Measurements from ENCODE around the gene HPX.

HPX gene

GRCh38 chr11:6481012-6481923 is 40.5 kb upstream of the HPX start, which contains the start of the genes ARFIP2 and TIMM10B:
TSS of gene ARFIP2 (minus strand) at chr11:6481331. CDS start at chr11:6480421, 910 bp downstream.
TSS of gene TIMM10B (plus strand) at chr11:6481501. CDS start at chr11:6481517, 16 bp downstream.
- TF ChIP-seq TAF1 (IDR thresholded peaks at IDR 0.05; ENCODE audit: low read depth, low read length) (peak; percentile 85; the same call in 1 of the 2 replicates), POLR2A (IDR thresholded peaks at IDR 0.05; ENCODE audit: low read depth, low read length) (peak; percentile 93), POLR2AphosphoS5 (IDR thresholded peaks at IDR 0.05; ENCODE audit: low read depth, low read length) (peak; percentile 95), POU2F2 (IDR thresholded peaks at IDR 0.05; ENCODE audit: low read depth, low read length) (peak; percentile 50; the same call in 1 of the 2 replicates), SPI1 (IDR thresholded peaks at IDR 0.05; ENCODE audit: low read depth, low read length) (peak; percentile 63), PAX5 (IDR thresholded peaks at IDR 0.05; ENCODE audit: insufficient read depth, low read length, severe bottlenecking) (no peak)
- FAIRE-seq = peak; percentile 100
- peak; percentile 98 for DNase-seq (ENCODE audit: insufficient read length, low spot score)

GRCh38 chr11:6480299-6480914 is 39.6 kb upstream of the HPX start:
- FAIRE-seq (no peak), DNase-seq (ENCODE audit: insufficient read length, low spot score) (no peak)
- TF ChIP-seq POU2F2 (IDR thresholded peaks at IDR 0.05; ENCODE audit: low read depth, low read length) (no peak), POLR2AphosphoS5 (IDR thresholded peaks at IDR 0.05; ENCODE audit: low read depth, low read length) (no peak), POLR2A (IDR thresholded peaks at IDR 0.05; ENCODE audit: low read depth, low read length) (no peak), TAF1 (IDR thresholded peaks at IDR 0.05; ENCODE audit: low read depth, low read length) (no peak), SPI1 (IDR thresholded peaks at IDR 0.05; ENCODE audit: low read depth, low read length) (no peak), PAX5 (IDR thresholded peaks at IDR 0.05; ENCODE audit: insufficient read depth, low read length, severe bottlenecking) (no peak)

- FAIRE-seq = no peak
These were observed 35.8 kb upstream of the HPX start for GRCh38 chr11:6476571-6476970.

GRCh38 chr11:6475936-6476335 is 35.1 kb upstream of the HPX start:
- DNase-seq (ENCODE audit: insufficient read length, low spot score) (no peak), FAIRE-seq (no peak)
- TF ChIP-seq PAX5 (IDR thresholded peaks at IDR 0.05; ENCODE audit: insufficient read depth, low read length, severe bottlenecking) = no peak
- no peak for TF ChIP-seq SPI1 (IDR thresholded peaks at IDR 0.05; ENCODE audit: low read depth, low read length)
- TF ChIP-seq POU2F2 (IDR thresholded peaks at IDR 0.05; ENCODE audit: low read depth, low read length) = no peak
- no peak for TF ChIP-seq TAF1 (IDR thresholded peaks at IDR 0.05; ENCODE audit: low read depth, low read length)
- no peak for TF ChIP-seq POLR2A (IDR thresholded peaks at IDR 0.05; ENCODE audit: low read depth, low read length)
- no peak for TF ChIP-seq POLR2AphosphoS5 (IDR thresholded peaks at IDR 0.05; ENCODE audit: low read depth, low read length)

More at GRCh38 chr11:6476571-6476970, 35.8 kb upstream of the HPX start:
- DNase-seq (ENCODE audit: insufficient read length, low spot score) = no peak
- TF ChIP-seq POLR2AphosphoS5 (IDR thresholded peaks at IDR 0.05; ENCODE audit: low read depth, low read length) (no peak), SPI1 (IDR thresholded peaks at IDR 0.05; ENCODE audit: low read depth, low read length) (no peak), TAF1 (IDR thresholded peaks at IDR 0.05; ENCODE audit: low read depth, low read length) (no peak), POLR2A (IDR thresholded peaks at IDR 0.05; ENCODE audit: low read depth, low read length) (no peak), POU2F2 (IDR thresholded peaks at IDR 0.05; ENCODE audit: low read depth, low read length) (no peak), PAX5 (IDR thresholded peaks at IDR 0.05; ENCODE audit: insufficient read depth, low read length, severe bottlenecking) (no peak)

GRCh38 chr11:6474806-6475500 is 34.2 kb upstream of the HPX start:
- TF ChIP-seq POU2F2 (IDR thresholded peaks at IDR 0.05; ENCODE audit: low read depth, low read length) = no peak
- no peak; the same call in 1 of the 2 replicates for TF ChIP-seq POLR2A (IDR thresholded peaks at IDR 0.05; ENCODE audit: low read depth, low read length)
- no peak for TF ChIP-seq SPI1 (IDR thresholded peaks at IDR 0.05; ENCODE audit: low read depth, low read length)
- TF ChIP-seq PAX5 (IDR thresholded peaks at IDR 0.05; ENCODE audit: insufficient read depth, low read length, severe bottlenecking) = no peak
- DNase-seq (ENCODE audit: insufficient read length, low spot score) (no peak), FAIRE-seq (no peak)

GRCh38 chr11:6474413-6474792 is 33.6 kb upstream of the HPX start:
- FAIRE-seq = no peak

GRCh38 chr11:6473451-6474412 is 32.9 kb upstream of the HPX start, which contains the start of gene TRIM3:
TSS of gene TRIM3 (minus strand) at chr11:6473941. CDS start at chr11:6465695, 8,246 bp downstream.
- DNase-seq (ENCODE audit: insufficient read length, low spot score) = peak; percentile 84
- peak; percentile 62 for FAIRE-seq
- TF ChIP-seq TAF1 (IDR thresholded peaks at IDR 0.05; ENCODE audit: low read depth, low read length) = no peak

More at GRCh38 chr11:6474413-6474792, 33.6 kb upstream of the HPX start:
- TF ChIP-seq POLR2A (IDR thresholded peaks at IDR 0.05; ENCODE audit: low read depth, low read length) (no peak), POU2F2 (IDR thresholded peaks at IDR 0.05; ENCODE audit: low read depth, low read length) (no peak), SPI1 (IDR thresholded peaks at IDR 0.05; ENCODE audit: low read depth, low read length) (no peak), PAX5 (IDR thresholded peaks at IDR 0.05; ENCODE audit: insufficient read depth, low read length, severe bottlenecking) (no peak), POLR2AphosphoS5 (IDR thresholded peaks at IDR 0.05; ENCODE audit: low read depth, low read length) (no peak), TAF1 (IDR thresholded peaks at IDR 0.05; ENCODE audit: low read depth, low read length) (no peak)
- no peak for DNase-seq (ENCODE audit: insufficient read length, low spot score)

GRCh38 chr11:6472934-6473333 is 32.1 kb upstream of the HPX start:
- FAIRE-seq = no peak
- no peak for DNase-seq (ENCODE audit: insufficient read length, low spot score)
- TF ChIP-seq SPI1 (IDR thresholded peaks at IDR 0.05; ENCODE audit: low read depth, low read length) = no peak
- no peak for TF ChIP-seq PAX5 (IDR thresholded peaks at IDR 0.05; ENCODE audit: insufficient read depth, low read length, severe bottlenecking)
- TF ChIP-seq POU2F2 (IDR thresholded peaks at IDR 0.05; ENCODE audit: low read depth, low read length) = no peak
- TF ChIP-seq POLR2AphosphoS5 (IDR thresholded peaks at IDR 0.05; ENCODE audit: low read depth, low read length) = no peak
- no peak for TF ChIP-seq TAF1 (IDR thresholded peaks at IDR 0.05; ENCODE audit: low read depth, low read length)
- no peak for TF ChIP-seq POLR2A (IDR thresholded peaks at IDR 0.05; ENCODE audit: low read depth, low read length)
